ENCODE results near the gene NTNG2.
A peak's percentile ranks its signal among the peaks of the same experiment; 100 is the strongest.

Gene NTNG2

DNA sequence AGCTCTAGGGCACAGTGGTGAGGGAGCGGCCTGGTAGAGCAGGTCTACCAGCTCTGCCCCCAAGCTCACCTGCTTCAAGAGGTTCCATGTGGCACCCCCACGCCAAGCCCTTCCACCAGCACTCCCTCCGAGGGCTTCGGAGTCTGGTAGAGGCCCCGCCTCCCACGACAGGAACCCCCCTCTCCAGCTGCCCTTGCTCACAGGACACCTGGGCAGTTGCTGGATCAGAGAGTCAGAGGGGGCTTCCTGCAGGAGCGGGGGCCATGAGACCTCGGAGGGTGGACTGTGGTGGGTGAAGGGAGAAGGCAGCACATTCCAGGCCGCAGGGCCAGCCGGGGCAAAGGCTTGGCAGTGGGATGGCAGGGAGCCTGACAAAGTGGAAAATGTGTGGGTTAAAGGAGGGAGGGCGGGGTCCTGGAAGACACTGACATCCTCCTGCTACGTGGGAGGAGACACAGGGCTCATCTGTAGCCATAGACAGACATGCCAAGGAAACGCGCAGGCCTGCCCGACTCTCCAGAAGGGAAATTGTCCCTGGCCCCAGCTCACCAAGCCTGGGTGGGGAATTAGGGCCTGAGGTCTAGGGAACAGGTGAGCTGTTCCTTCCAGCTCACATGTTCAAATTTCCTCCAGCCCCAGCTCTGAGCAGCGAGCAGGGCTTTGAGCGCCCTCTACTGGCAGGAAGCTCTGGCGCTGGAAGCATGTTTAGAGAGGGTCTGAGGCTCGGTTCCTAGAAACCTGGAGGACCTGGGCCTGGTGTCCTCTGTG, 74.2 kb downstream of the NTNG2 start:
- DNase-seq (ENCODE audit: low read depth), result peak; percentile 60

DNA sequence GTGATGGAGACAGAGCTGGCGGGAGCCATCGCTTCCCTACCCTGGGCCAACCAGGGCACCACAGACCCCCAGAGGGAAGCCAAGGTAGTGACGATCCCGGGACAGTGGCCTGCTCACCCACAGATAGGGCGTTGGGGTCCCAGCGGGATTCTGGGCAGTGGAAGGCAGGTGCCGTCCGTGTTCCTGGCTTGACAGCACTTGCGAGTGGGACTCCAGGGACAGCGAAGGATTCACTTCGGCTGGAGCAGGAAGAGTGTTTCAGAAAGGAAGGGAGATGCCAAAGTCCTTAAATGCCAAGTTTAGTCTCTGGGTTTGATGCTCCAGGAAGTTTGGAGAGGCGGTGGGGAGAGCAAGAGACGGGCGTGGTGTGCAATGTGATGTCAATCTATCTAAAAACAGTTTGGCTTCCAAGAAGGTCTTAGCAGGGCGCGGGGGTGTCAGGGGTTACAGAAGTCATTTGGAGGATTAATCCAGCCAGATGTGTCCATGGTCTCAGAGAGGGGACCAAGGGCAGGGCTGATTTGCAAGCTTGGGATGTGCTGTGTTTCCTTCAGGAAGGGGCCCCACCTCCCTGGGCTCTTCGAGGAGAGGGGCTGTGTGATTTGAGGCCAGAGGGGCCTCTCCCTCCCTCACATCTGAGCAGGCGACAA, 74.9 kb downstream of the NTNG2 start:
- no peak for DNase-seq (ENCODE audit: low read depth)

DNA sequence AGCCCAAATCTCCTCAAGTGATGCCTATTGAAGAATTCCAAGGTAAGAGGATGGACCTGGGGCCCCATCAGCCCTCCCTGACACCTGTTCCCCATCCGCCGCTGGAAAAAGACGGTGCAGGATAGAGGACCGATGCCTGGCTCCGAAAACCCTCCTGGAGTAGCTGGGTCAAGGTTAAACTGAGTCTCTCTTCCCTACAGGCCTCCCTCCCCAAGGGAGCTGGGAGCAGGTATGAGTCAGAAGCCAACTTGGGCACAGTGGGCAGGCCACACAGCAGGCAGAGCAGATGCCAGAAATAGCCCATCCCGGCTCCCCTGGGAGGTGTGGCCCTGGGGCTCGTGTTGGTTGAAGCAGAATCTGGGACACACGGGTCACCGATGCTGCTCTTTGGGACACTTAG, 75.6 kb downstream of the NTNG2 start:
- DNase-seq (ENCODE audit: low read depth), result peak; percentile 37

DNA sequence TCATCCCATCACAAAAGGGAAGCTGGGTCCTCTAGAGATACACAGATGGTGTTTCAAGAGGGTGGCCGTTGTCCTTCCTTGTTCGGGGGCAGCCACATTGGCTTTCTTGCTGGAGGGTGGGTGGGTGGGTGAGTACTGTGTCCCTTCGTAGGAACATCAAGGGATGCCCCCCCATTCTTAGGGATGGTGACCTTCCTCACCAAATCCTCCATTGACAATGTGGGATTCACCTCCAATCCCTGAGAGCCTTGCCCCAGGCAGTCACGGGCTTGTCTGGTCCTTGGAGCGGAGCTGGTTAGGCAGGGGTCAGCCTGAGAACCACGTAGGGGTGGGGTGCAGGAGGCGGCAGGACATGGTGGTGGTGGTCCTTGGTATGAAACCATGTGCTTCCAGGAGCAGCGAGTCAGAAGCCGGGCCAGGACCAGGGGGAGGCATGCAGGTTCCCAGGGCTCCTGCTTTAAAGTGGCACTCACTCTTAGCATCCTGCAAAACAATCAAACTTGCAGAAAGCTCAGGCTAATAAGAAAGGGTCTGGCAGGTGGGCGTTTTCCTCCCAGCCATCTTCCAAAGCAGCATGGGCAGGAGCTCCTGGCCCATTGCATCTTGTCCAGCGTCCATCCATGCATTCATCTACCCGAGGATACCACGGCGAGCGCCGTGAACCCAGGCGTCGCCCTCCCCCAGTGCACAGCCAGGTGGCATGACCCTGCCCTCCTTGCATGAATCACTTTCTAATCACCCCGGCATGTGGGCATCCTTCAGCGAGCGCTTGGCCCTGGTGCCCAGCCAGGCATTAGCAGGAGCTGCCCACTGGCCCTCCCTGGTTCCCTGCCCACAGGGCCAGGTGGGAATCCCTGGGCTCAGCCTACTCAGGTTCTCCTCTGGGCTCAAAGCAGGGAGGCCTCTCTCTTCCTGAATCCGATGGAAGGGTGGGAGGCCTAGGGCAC, 76.4 kb downstream of the NTNG2 start:
- no peak for DNase-seq (ENCODE audit: low read depth)

DNA sequence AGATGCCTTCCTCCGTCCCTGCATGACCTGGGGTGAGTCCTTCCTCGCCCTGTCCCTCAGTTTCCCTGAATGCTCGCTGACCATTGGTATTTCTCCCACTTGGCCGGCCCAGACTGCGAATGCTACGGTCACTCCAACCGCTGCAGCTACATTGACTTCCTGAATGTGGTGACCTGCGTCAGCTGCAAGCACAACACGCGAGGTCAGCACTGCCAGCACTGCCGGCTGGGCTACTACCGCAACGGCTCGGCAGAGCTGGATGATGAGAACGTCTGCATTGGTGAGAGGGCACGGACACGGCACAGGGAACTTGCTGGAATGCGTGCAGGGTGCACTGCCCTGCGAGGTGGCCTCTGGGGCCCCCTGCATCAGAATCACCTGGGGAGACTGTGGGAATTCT, 77.1 kb downstream of the NTNG2 start:
- DNase-seq (ENCODE audit: low read depth), result no peak

GRCh38 chr9:132239518-132239917, 77.7 kb downstream of the NTNG2 start:
- no peak for DNase-seq (ENCODE audit: low read depth)

DNA sequence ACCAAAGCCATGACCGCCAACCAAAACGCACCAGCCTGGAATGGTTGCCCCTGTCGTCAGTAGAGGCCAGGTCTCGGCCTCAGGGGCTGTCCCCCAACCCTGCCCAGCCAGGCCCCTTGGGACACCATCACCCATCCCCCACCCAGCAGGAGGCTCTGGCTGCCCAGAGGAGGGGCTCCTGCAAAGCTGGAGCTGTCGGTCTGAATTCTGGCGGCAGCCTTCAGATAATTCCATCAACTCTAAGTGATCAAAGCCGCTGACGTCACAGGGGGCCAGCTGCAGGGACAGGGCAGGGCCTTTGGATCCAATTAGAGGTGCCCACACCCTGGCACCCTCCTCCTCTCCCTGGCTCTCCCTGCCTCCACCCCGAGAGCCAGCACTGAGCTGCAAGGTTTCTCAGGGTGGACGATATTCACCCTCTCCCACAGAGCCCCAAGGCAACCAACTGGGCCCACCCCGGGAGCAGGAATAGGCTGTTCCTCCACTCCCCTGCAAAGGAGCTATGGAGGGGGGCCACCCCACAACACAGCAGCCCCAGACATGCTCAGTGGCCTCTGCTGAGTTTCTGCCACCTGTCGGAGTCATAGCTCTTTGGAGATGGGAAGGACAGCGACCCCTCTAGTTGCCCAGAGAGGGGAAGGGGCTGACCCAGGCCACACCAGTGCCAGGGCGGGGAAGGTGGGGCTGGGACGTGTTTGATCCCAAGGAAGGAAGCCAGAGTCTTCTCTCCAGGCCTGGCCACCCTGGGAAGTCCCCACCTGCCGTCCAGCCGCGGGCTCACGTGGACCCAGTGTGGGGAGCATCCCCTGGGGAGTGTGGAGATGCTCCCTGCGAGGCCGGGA, 78.4 kb downstream of the NTNG2 start:
- no peak for DNase-seq (ENCODE audit: low read depth)

DNA sequence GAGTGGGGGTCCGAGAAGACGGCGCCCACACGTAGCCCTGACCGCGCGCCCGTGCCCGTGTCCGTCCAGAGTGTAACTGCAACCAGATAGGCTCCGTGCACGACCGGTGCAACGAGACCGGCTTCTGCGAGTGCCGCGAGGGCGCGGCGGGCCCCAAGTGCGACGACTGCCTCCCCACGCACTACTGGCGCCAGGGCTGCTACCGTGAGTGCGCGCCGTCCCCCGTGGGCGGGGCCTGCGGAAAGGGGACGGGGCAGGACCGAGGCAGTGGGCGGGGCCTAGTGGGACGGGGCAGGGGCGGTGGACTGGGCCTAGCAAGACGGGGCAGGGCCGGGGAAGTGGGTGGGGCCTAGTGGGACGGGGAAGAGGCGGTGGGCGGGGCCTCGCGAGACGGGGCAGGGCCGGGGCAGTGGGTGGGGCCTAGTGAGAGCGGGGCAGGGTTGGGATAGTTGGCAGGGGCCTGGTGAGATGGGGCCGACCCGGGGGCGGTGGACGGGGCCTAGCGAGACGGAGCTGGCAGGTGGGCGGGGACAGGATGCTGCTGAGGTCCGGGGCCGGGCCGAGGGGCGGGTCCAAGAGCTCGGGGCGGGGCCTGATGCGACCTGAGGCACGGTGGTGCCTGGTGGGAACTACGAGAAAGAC, 79.1 kb downstream of the NTNG2 start:
- DNase-seq (ENCODE audit: low read depth), result peak; percentile 92

DNA sequence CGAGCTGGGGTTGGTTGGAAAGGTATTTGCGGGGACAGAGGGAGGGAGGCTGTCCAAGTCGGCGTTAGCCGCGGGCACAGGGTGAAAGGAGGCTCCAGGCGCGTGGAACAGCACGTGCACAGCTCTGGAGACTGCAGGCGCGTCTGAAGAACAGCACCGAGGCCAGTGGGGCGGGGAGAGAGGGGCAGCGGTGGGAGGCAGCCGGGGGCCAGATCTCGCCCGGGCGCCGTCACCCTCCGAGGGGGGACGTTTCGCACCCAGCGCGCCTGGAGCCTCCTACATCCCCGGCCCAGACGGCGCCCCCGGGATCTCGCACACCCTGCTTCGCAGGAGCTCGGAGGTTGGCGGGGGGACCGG, 79.6 kb downstream of the NTNG2 start:
- DNase-seq (ENCODE audit: low read depth), result no peak

DNA sequence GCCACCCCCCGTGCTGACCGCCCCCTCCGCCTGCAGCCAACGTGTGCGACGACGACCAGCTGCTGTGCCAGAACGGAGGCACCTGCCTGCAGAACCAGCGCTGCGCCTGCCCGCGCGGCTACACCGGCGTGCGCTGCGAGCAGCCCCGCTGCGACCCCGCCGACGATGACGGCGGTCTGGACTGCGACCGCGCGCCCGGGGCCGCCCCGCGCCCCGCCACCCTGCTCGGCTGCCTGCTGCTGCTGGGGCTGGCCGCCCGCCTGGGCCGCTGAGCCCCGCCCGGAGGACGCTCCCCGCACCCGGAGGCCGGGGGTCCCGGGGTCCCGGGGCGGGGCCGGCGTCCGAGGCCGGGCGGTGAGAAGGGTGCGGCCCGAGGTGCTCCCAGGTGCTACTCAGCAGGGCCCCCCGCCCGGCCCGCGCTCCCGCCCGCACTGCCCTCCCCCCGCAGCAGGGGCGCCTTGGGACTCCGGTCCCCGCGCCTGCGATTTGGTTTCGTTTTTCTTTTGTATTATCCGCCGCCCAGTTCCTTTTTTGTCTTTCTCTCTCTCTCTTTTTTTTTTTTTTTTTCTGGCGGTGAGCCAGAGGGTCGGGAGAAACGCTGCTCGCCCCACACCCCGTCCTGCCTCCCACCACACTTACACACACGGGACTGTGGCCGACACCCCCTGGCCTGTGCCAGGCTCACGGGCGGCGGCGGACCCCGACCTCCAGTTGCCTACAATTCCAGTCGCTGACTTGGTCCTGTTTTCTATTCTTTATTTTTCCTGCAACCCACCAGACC, 80.2 kb downstream of the NTNG2 start:
- peak; percentile 33 for DNase-seq (ENCODE audit: low read depth)

- DNase-seq (ENCODE audit: low read depth), result no peak
Measured at GRCh38 chr9:132242621-132243155, 80.8 kb downstream of the NTNG2 start.

GRCh38 chr9:132243156-132244074, 81.6 kb downstream of the NTNG2 start:
- no peak for DNase-seq (ENCODE audit: low read depth)

GRCh38 chr9:132244582-132245455, 83.0 kb downstream of the NTNG2 start:
- DNase-seq (ENCODE audit: low read depth), result no peak

DNA sequence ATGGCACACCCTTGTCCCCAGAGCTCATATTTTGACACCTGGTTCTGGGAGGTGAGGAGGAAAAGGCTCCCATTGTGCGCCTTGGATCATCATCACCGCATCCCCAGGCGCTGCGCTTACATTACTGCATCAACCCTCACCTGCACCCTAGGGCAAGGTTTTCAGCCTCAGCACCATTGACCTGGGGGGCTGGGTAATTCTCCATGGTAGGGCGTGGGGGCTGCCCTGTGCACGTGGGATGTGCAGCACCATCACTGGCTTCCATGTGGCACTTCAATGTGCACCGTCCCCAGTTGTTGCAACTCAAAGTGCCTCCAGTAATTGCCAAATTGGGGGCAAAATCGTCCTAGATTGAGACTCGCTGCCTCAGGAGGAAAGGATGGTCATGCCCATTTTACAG, 83.6 kb downstream of the NTNG2 start:
- DNase-seq (ENCODE audit: low read depth), result no peak

DNA sequence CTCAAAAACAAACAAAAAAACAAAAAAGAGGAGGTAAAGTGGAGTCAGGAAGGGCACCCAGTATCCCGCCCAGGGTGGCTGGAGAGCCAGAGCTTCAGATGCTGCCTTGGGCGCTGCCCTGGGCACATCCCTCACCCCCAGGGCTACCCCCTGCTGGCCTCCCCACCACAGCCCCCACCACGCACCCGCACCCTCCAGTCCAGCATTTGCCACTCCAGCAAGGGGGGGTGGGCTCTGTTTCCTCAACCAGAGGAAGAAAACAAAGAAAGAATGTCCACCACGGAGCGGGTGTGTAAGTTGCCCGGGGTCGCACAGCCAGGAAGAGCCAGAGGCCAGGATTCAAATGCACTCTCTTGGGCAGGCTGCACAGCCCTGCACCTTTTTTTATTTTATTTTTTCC, 86.1 kb downstream of the NTNG2 start:
- DNase-seq (ENCODE audit: low read depth), result no peak

GRCh38 chr9:132249123-132249522, 87.3 kb downstream of the NTNG2 start:
- DNase-seq (ENCODE audit: low read depth), result no peak

DNA sequence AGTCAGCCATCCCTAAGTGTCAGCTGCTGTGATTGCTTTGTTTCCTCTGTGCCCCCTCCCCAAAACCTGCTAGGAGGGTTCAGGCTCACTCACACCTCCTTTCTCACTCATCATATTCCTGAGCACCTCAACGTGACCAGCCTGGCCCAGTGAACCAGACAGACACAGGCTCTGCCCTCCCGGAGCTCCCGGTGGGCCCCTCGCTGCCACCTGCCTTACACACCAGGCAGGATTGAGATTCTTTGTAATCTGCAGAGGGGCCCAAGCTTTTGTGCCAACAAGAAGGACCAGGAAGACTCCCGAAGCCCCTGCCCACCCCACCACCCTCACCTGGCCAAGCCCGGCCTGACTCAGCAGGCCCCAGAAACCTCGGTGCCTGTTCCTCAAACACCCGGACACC, 87.8 kb downstream of the NTNG2 start:
- no peak for DNase-seq (ENCODE audit: low read depth)
